Tibial nerve (tissue), 3 donors: ENCODE results near the gene LRRN4CL.

Experiments
- POLR2A ChIP-seq, 2 donors: fragments of 450-650 bp; IDR thresholded peaks; one replicate each; pipeline ENCODE4 v1.6.1; 2017; ENCODE audit warnings: antibody characterized with exemption in 2 of 2, mild to moderate bottlenecking in 2 of 2, moderate library complexity in 2 of 2
- TF ChIP-seq, protein P1 (sequence below), 5 experiments: fragments of 200-600 bp in 3 of 5; fragments of 450-650 bp in 2 of 5; sonication (generic) in 3 of 5; IDR thresholded peaks; one replicate each; pipeline ENCODE4 v1.5.1; 2016 to 2019; ENCODE audit warnings: antibody characterized with exemption in 5 of 5, mild to moderate bottlenecking in 3 of 5, moderate library complexity in 2 of 5

DNA sequence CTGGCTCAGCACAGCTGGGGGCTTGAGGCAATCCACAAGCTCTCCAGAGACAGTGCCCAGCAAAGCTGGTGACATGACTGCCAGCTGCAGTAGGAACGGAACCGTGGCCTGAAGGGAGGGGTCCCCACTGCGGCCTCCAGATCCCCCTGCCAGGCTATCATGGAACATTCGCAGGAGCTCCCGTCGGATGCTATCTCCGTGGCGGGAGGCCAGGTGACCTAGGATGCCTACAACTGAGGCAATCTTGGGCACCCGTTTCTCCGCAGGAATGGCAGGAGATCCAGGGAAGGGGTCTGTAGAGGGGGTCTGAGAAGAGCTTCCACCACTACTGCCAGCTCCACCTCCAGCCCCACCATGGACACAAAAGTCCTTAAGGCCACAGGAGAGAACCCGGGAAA is 40.4 kb downstream of the LRRN4CL start:
- TF ChIP-seq, protein P1, sequence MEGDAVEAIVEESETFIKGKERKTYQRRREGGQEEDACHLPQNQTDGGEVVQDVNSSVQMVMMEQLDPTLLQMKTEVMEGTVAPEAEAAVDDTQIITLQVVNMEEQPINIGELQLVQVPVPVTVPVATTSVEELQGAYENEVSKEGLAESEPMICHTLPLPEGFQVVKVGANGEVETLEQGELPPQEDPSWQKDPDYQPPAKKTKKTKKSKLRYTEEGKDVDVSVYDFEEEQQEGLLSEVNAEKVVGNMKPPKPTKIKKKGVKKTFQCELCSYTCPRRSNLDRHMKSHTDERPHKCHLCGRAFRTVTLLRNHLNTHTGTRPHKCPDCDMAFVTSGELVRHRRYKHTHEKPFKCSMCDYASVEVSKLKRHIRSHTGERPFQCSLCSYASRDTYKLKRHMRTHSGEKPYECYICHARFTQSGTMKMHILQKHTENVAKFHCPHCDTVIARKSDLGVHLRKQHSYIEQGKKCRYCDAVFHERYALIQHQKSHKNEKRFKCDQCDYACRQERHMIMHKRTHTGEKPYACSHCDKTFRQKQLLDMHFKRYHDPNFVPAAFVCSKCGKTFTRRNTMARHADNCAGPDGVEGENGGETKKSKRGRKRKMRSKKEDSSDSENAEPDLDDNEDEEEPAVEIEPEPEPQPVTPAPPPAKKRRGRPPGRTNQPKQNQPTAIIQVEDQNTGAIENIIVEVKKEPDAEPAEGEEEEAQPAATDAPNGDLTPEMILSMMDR (IDR thresholded peaks at IDR 0.05) = no peak
- no peak for TF ChIP-seq POLR2A (IDR thresholded peaks at IDR 0.05)
